HG03520 (cell line): ENCODE measurements around the gene ZNF76.
"Not testable (repeated sequence)": the region's sequence is repeated elsewhere in the genome, so short reads cannot be mapped to it uniquely, and the experiment has no call there.

Experiments
- ATAC-seq: cut with Tn5 transposase; IDR thresholded peaks from one replicate; pipeline ENCODE4 v1.9.1; 2021; ENCODE audit warnings: mild to moderate bottlenecking, moderate library complexity; ENCODE audit not compliant: unreplicated experiment

Gene ZNF76

GRCh38 chr6:35321091-35321490, 61.6 kb downstream of the ZNF76 start:
- ATAC-seq, result no peak

GRCh38 chr6:35327349-35328027, 68.0 kb downstream of the ZNF76 start:
- ATAC-seq, result no peak

- no peak for ATAC-seq
Observed at GRCh38 chr6:35328108-35328723, 68.7 kb downstream of the ZNF76 start.

GRCh38 chr6:35328965-35329364, 69.4 kb downstream of the ZNF76 start:
- ATAC-seq, result not testable (repeated sequence)

GRCh38 chr6:35330541-35331119, 71.1 kb downstream of the ZNF76 start:
- no peak for ATAC-seq

- not testable (repeated sequence) for ATAC-seq
Observed at GRCh38 chr6:35332074-35332887, 72.7 kb downstream of the ZNF76 start.

- ATAC-seq, result no peak
Observed at GRCh38 chr6:35341557-35341956, 82.0 kb downstream of the ZNF76 start.

- ATAC-seq, result peak; percentile 95
Observed at GRCh38 chr6:35342258-35343091, 82.9 kb downstream of the ZNF76 start, which contains the start of gene PPARD. Gene PPARD (plus strand): TSS chr6:35342558. CDS start chr6:35411088, 68,530 bp downstream.

- no peak for ATAC-seq
Observed at GRCh38 chr6:35343092-35343834, 83.7 kb downstream of the ZNF76 start.

GRCh38 chr6:35343835-35344550, 84.5 kb downstream of the ZNF76 start:
- no peak for ATAC-seq
